GM13977 (cell line): Measurements from ENCODE around the gene SMIM36.
"Not testable (repeated sequence)": the region's sequence is repeated elsewhere in the genome, so short reads cannot be mapped to it uniquely, and the experiment has no call there.

Source experiments
- DNase-seq: peaks from one replicate; pipeline ENCODE4 v3.0.0; 2012; ENCODE audit warnings: low spot score
- CTCF ChIP-seq: IDR thresholded peaks from 2 replicates; pipeline ENCODE4 v1.5.1; 2012; ENCODE audit warnings: mild to moderate bottlenecking, control low read depth; ENCODE audit not compliant: insufficient read depth; ENCODE audit errors: extremely low read depth, missing control alignments
- in situ Hi-C: fragments of 300-500 bp; cut with MboI; formaldehyde crosslinking; loops from one replicate; pipeline ENCODE4 v1.12.0; 2022; ENCODE audit warnings: low sequenced_read_pairs, low pct_unique_long_range_greater_than_20kb, mixed read lengths, inconsistent platforms; ENCODE audit not compliant: unreplicated experiment

The SMIM36 gene

DNA sequence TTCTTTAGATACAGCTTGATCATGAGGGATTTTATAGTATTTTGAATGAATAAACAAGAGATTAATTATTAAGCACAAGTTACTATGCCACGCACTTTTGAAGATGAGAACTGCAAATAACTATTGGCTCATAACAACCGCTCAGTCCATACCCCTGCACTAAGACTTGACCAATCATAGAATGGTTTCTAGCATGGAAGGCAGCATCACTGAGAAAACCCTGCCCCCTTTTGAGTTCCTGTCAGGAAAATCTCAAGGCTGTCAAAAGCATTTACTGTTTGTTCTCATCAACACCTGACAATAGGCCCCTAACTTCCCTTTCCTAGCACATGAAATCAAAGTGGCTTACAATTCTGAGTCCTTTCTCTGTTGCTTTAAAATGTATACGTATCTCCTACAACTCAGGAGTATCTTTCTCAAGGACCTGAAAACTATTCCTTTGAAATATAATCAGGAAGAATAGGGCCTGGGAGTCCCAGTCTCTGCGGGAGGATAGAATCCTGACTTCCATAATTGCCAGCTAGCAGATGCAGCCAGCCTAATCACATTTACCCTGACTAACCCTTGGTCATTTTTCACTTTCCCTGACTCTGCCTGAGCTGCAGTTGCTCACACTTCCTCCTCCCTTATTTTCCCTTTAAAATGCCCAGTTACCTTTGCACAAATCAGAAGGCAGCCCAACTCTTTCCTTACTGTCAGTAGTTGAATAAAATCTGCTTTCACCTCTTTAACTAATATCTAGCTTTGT lies 80.5 kb downstream of the SMIM36 start:
- no peak for TF ChIP-seq CTCF
- in situ Hi-C loops, result no loop called here
- DNase-seq, result no peak

- in situ Hi-C loops, result no loop called here
- no peak for TF ChIP-seq CTCF
Measured at GRCh38 chr17:55427587-55427882, 83.7 kb downstream of the SMIM36 start.

DNA sequence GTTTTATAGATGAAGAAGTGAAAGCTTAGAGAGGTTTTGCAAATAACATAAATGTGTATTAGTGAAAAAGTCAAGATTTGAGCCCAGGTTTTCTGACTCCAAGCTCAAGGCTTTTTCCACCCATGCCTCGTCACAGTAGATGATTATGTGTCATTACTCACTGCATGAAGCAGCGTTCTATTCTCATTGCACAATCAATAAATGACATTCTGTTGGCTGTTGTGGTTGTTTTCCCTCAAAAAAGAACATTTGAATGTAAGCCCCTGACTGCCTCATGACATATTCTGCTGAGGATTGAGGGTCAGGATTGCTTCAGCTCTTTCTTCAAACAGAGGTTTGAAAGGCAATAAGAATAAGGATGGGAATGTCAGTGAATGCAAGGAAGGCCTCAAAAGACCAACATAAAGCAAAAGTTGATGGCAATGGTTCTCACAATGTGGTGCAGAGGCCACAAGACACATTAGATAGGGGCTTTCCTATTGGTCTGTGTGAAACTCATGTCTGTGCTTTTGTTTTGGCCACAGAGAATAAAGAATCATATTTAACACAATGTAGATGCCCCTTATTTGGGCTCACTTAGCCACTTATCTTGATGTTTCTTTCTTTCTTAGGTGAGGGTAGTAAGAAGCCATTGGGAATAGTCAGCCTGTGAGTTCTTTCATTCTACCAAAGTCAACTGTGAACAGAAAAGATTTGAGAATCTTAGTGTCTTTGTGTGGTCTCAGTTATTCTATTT lies 84.2 kb downstream of the SMIM36 start:
- DNase-seq, result peak; percentile 58
- TF ChIP-seq CTCF, result no peak
- in situ Hi-C loops, result no loop called here

More at GRCh38 chr17:55427587-55427882, 83.7 kb downstream of the SMIM36 start:
- DNase-seq, result no peak

DNA sequence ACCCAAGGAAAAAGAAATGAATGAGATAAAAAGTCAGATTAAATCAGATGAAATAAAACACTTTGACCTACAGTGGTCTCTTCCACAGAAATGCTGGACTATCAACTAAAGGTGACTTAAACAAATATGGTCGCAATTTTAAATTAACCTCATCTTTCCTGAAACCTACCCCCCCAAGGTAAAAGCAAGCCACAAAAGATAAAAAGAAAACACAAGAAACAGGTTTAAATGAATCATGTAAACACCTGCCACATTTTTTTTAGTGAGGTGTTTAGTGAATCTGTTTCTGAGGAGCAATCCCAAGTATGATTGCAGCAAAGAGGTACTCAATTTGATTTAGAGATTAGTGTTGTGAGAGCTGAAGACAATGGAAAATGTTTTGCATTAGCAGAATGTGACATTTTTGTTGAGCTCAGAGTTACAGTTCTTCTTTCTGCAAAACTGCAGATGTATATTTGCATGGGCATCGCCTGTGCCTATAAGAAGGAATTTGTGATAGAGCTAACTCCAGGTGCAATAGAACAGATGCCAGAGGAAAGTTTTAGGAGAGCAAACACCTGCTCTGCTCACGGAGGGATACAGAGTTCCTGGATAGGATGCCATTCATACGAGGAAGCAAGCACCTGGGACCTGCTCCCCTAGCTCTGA lies 86.2 kb downstream of the SMIM36 start:
- in situ Hi-C loops, result no loop called here
- DNase-seq, result no peak
- no peak for TF ChIP-seq CTCF

- TF ChIP-seq CTCF, result no peak
- DNase-seq, result no peak
- in situ Hi-C loops, result no loop called here
Measured at GRCh38 chr17:55423535-55423934, 87.7 kb downstream of the SMIM36 start.

- DNase-seq, in situ Hi-C loops: not testable (repeated sequence)
Measured at GRCh38 chr17:55422828-55423164, 88.5 kb downstream of the SMIM36 start.
